Panc1 (cell line): ENCODE data around the gene VEGFD. TPM values are rescaled to one million over a fixed set of nuclear protein-coding genes. Genes with fewer than 3 reads are reported as not detected.

Source experiments
- ATAC-seq: fragments of 200-7000 bp; cut with Tn5 transposase; 2 replicates; pipeline ENCODE4 v1.9.1; 2020; ENCODE audit warnings: mild to moderate bottlenecking, moderate library complexity
- BruUV-seq: library from RNA; stranded (reverse); fragments of 400-500 nt; replicated peaks from 2 replicates; lab custom pipeline; 2021; lab: Mats Ljungman, UMichigan
- CTCF ChIA-PET: fragments of 300-600 bp; sonication (Branson Sonifier 250); formaldehyde crosslinking; loops from one replicate; lab custom pipeline; 2022; ENCODE audit warnings: antibody characterized with exemption; lab: Charles Lee
- POLR2A ChIA-PET: fragments of 300-600 bp; sonication (Branson Sonifier 250); formaldehyde crosslinking; loops from one replicate; lab custom pipeline; 2022; ENCODE audit warnings: antibody characterized with exemption; lab: Charles Lee
- DNase-seq: peaks from one replicate; pipeline ENCODE4 v3.0.0-alpha.2; 2010; ENCODE audit warnings: low read depth, low spot score
- H3K27ac ChIP-seq: 2 replicates; pipeline ENCODE4 v1.5.1; 2011; ENCODE audit warnings: mild to moderate bottlenecking, low read length, inconsistent platforms
- H3K27me3 ChIP-seq: fragments of 200-500 bp; sonication (Bioruptor generic); 2 replicates; pipeline ENCODE4 v1.6.0; 2014; ENCODE audit warnings: low read length, inconsistent platforms; ENCODE audit not compliant: control insufficient read depth, insufficient read depth
- H3K36me3 ChIP-seq: fragments of 200-500 bp; sonication (Bioruptor generic); 2 replicates; pipeline ENCODE4 v1.5.1; 2014; ENCODE audit warnings: inconsistent platforms, mild to moderate bottlenecking, low read length, moderate library complexity; ENCODE audit not compliant: control insufficient read depth, insufficient read depth
- H3K4me1 ChIP-seq: 2 replicates; pipeline ENCODE4 v1.5.1; 2011; ENCODE audit warnings: inconsistent platforms, mild to moderate bottlenecking, low read length, moderate library complexity; ENCODE audit not compliant: control insufficient read depth, insufficient read depth
- H3K4me3 ChIP-seq, 2 experiments: 2 replicates each; pipeline ENCODE4 v1.5.1; 2011 to 2012; ENCODE audit warnings: low read depth in 2 of 2, low read length in 2 of 2, mild to moderate bottlenecking in 2 of 2, inconsistent platforms in 1 of 2, moderate library complexity in 1 of 2
- H3K9me3 ChIP-seq: fragments of 200-500 bp; sonication (Bioruptor generic); 2 replicates; pipeline ENCODE4 v1.5.1; 2014; ENCODE audit warnings: low read depth, mild to moderate bottlenecking, inconsistent platforms, low read length, moderate library complexity; ENCODE audit not compliant: control insufficient read depth, insufficient read depth
- POLR2AphosphoS5 ChIP-seq: IDR thresholded peaks from 2 replicates; pipeline ENCODE4 v1.6.1; 2012; ENCODE audit warnings: mild to moderate bottlenecking, low read depth, low read length, moderate library complexity
- SIN3A ChIP-seq: IDR thresholded peaks from 2 replicates; pipeline ENCODE4 v1.6.1; 2012; ENCODE audit warnings: low read depth, mild to moderate bottlenecking, low read length, moderate library complexity, borderline replicate concordance; ENCODE audit not compliant: insufficient read depth
- TCF7L2 ChIP-seq: IDR thresholded peaks from 2 replicates; pipeline ENCODE4 v1.6.1; 2011; ENCODE audit warnings: mild to moderate bottlenecking, low read depth, low read length, inconsistent platforms
- in situ Hi-C: cut with HindIII; loops from 2 replicates; pipeline ENCODE4 v1.10.0; 2016; ENCODE audit warnings: low sequenced_read_pairs, low pct_unique_long_range_greater_than_20kb
- intact Hi-C: fragments of 100-400 bp; cut with micrococcal nuclease; formaldehyde crosslinking; loops from one replicate; pipeline ENCODE4 v1.10.0; 2022; ENCODE audit not compliant: unreplicated experiment
- total RNA-seq: library from RNA; stranded (reverse); gene quantifications from one replicate; pipeline ENCODE4 v1.2.1, GENCODE V29; 2021; ENCODE audit not compliant: unreplicated experiment
- TF ChIP-seq, protein P1 (sequence below), 2 experiments: IDR thresholded peaks; 2 replicates each; pipeline ENCODE4 v1.6.1; 2011 to 2012; ENCODE audit warnings: low read depth in 2 of 2, control low read depth in 1 of 2, low read length in 1 of 2, mild to moderate bottlenecking in 1 of 2, moderate library complexity in 1 of 2; ENCODE audit not compliant: insufficient read depth in 1 of 2
- TF ChIP-seq, protein P2 (sequence below): fragments of 450-650 bp; IDR thresholded peaks from 2 replicates; pipeline ENCODE4 v1.5.1; 2017; ENCODE audit warnings: mild to moderate bottlenecking

The VEGFD gene
- total RNA-seq, 1 experiment from 2014 or later: not detected

DNA sequence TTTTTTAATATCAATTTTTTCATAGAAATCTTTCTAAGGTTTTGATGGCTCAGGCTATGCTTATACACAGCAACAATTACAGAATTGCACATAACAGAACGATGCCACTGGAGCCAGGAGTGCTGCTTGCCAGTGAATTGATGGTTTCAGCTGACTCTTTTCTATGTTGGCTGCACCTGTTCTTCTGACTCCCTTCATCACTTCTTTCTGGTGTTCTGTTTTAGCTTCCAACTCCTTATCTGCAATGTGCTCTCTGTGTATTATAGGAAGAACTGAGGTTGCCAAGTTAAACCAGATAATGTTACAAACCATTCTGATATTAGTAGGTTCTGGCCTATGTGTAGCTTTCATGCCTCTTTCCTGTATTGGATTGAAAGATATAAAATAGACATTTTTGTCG is 11.6 kb upstream of the VEGFD start:
- TF ChIP-seq, protein P1, sequence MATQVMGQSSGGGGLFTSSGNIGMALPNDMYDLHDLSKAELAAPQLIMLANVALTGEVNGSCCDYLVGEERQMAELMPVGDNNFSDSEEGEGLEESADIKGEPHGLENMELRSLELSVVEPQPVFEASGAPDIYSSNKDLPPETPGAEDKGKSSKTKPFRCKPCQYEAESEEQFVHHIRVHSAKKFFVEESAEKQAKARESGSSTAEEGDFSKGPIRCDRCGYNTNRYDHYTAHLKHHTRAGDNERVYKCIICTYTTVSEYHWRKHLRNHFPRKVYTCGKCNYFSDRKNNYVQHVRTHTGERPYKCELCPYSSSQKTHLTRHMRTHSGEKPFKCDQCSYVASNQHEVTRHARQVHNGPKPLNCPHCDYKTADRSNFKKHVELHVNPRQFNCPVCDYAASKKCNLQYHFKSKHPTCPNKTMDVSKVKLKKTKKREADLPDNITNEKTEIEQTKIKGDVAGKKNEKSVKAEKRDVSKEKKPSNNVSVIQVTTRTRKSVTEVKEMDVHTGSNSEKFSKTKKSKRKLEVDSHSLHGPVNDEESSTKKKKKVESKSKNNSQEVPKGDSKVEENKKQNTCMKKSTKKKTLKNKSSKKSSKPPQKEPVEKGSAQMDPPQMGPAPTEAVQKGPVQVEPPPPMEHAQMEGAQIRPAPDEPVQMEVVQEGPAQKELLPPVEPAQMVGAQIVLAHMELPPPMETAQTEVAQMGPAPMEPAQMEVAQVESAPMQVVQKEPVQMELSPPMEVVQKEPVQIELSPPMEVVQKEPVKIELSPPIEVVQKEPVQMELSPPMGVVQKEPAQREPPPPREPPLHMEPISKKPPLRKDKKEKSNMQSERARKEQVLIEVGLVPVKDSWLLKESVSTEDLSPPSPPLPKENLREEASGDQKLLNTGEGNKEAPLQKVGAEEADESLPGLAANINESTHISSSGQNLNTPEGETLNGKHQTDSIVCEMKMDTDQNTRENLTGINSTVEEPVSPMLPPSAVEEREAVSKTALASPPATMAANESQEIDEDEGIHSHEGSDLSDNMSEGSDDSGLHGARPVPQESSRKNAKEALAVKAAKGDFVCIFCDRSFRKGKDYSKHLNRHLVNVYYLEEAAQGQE (IDR thresholded peaks at IDR 0.05; ENCODE audit: insufficient read depth in 1 of 2, low read depth in 2 of 2, low read length in 1 of 2): no peak
- TF ChIP-seq TCF7L2 (no peak), SIN3A (no peak), POLR2AphosphoS5 (no peak)
- TF ChIP-seq, protein P2, sequence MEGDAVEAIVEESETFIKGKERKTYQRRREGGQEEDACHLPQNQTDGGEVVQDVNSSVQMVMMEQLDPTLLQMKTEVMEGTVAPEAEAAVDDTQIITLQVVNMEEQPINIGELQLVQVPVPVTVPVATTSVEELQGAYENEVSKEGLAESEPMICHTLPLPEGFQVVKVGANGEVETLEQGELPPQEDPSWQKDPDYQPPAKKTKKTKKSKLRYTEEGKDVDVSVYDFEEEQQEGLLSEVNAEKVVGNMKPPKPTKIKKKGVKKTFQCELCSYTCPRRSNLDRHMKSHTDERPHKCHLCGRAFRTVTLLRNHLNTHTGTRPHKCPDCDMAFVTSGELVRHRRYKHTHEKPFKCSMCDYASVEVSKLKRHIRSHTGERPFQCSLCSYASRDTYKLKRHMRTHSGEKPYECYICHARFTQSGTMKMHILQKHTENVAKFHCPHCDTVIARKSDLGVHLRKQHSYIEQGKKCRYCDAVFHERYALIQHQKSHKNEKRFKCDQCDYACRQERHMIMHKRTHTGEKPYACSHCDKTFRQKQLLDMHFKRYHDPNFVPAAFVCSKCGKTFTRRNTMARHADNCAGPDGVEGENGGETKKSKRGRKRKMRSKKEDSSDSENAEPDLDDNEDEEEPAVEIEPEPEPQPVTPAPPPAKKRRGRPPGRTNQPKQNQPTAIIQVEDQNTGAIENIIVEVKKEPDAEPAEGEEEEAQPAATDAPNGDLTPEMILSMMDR: no peak
- ChIA-PET POLR2A (no interaction called here), CTCF (no interaction called here)
- in situ Hi-C loops: no loop called here
- intact Hi-C loops: no loop called here
- ATAC-seq (no peak), DNase-seq (no peak)
- no peaks in the 10 kb centered on the region for H3K4me1 ChIP-seq
- H3K9me3 ChIP-seq: no peaks in the 10 kb centered on the region
- no peaks in the 10 kb centered on the region for H3K36me3 ChIP-seq
- no peak overlapping the region for H3K27ac ChIP-seq
- BruUV-seq: no TSS peak
- no peak overlapping the region for H3K4me3 ChIP-seq
- no peaks in the 10 kb centered on the region for H3K27me3 ChIP-seq

DNA sequence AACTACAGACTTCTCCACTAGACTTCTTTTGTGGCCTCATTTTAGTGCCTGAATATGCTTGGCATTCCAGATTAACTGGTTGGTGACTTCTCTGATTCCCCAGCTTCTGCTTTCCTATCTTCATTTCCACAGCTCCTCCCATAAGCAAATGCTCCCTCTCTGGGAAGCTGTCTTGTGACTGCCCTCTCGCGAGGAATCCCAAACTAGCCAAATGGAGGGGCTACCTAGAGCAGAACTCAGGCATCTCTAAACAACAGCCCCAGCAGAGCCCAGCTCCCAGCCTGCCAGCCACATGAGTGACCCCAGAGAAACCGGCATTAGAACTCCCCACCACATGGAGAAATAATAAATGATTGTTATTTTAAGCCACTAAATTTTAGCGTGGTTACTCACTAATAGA is 7.6 kb upstream of the VEGFD start:
- no TSS peak for BruUV-seq
- ChIA-PET CTCF (no interaction called here), POLR2A (no interaction called here)

More for the DNA sequence above, 7.6 kb upstream of the VEGFD start:
- Histone ChIP-seq H3K4me3 (no peak overlapping the region), H3K4me1 (no peaks in the 10 kb centered on the region), H3K27ac (no peak overlapping the region), H3K36me3 (no peaks in the 10 kb centered on the region; the same call in 1 of the 2 replicates), H3K27me3 (no peaks in the 10 kb centered on the region), H3K9me3 (no peaks in the 10 kb centered on the region)
- TF ChIP-seq SIN3A: no peak
- TF ChIP-seq POLR2AphosphoS5: no peak
- TF ChIP-seq, protein P2: no peak
- TF ChIP-seq, protein P1 (IDR thresholded peaks at IDR 0.05; ENCODE audit: insufficient read depth in 1 of 2, low read depth in 2 of 2, low read length in 1 of 2): no peak
- TF ChIP-seq TCF7L2: no peak
- in situ Hi-C loops (no loop called here), intact Hi-C loops (no loop called here)
- DNase-seq: no peak
- ATAC-seq: no peak
